ENCODE results near the gene PAM.
"Not testable (repeated sequence)": the region's sequence is repeated elsewhere in the genome, so short reads cannot be mapped to it uniquely, and the experiment has no call there.

PAM gene

DNA sequence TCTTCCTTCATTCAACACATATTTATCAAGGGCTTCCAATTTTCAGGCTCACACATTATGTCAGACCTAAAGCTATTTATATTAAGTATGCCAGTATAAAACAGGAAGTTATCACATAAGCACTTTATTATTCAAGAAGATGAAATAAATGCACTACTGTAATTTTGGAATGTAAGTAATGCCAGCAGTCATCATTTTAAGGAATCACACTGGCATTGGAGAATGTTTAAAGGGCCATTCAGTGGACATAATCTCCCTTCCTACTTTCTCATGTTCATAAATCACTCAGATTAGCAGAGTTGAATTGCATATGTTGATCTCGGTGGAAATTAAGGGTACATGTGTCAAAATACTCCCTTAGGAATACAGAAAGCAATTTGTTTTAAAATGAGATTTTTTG is 200.4 kb downstream of the PAM start:
- DNase-seq, result no peak

DNA sequence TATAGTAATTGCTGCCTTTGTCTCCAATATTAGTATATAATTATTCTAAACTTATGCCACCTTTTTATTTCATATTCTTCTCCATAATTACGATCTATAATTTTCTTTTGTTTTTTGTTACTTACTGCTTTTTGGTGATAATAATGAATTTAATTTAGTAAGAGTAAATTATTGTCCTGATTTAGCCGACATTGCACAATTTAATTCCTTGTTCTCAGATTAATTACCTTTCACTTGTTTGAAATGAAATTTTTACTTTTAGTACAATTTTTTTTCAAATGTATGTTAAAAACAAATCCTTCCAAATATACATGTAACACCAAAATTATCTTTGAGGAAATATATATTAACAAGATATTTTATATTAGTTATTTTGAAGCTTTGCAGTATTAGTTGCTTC is 201.5 kb downstream of the PAM start:
- no peak for DNase-seq

DNA sequence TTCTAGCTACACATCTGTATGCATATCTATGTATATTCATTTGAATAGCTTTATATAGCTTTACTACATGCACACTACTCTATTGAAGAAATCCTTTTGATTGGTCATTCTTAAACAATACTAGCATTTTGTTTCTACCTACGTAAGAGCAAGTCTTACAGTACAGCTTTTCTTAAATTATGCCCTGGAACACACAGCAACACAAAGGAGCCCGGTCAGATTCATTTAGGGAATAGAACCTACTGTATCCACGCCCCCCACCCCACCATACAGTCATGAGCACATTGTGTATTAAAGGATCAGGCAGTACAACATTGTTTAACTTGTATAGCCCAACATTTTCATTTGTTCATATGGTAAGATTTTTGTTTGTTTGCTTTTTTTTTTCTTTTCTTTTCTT is 202.0 kb downstream of the PAM start:
- DNase-seq, result no peak

DNA sequence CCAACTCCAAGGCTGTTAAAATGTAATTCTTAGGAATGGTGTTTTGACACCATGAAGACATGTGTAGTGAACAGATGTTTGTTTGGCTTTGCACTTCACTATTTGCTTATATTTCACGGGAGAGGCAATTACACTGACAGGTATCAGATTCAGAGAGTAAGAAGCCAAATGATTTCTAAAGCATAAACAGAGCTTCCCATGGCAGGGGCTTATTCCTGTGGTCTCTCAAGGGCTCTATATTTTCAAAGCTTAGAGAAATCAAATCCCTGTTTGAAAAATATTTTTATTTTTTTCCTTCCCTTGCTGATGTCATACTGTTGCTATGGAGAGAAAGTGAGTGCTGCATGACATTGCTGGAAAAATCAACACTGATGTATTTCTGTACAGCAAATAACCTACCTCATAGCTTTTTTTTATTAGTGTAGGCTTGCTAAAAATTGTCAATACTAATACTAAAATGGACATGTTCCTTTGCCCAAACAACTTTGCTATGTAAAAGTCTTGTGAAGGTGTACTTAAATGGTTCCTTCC is 203.4 kb downstream of the PAM start:
- no peak for DNase-seq

DNA sequence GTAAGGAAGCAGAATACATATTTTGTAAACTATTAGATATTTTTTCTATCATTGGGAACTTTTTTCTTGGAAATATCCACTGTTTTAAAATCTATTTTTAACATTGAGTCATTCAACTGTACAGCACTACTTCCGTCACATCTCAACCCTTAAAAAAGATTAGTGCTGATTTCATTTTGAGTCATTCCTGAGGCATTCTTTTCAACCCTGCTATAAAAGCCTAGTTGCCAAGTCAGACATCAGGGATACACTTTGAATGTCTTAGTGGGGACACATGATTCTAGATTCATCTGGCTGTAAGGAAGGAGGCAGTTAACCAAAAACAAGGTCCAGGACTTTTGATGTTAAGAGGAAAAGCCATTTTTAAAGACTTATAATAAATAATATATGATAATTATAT is 203.9 kb downstream of the PAM start:
- no peak for DNase-seq

- DNase-seq, result no peak
Measured at GRCh38 chr5:102961671-102962070, 206.6 kb downstream of the PAM start.

DNA sequence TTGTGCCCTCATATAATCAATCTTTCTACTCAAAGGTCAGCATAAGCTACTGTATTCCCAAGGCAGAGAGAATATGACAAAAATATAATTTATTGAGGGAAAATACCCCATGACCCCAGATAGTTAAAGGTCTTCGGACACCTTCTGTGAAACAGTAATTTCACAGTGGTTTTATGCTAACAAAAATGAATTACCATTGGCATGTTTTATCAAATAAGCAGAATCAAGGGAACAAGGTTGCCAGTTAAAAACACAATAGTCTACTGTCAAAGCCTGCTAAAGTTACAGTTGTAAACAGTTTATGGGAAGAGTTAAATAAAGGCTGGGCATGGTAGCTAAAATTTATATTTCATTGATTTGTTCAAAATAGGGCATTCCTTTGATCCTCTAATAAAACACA is 210.5 kb downstream of the PAM start:
- no peak for DNase-seq

DNA sequence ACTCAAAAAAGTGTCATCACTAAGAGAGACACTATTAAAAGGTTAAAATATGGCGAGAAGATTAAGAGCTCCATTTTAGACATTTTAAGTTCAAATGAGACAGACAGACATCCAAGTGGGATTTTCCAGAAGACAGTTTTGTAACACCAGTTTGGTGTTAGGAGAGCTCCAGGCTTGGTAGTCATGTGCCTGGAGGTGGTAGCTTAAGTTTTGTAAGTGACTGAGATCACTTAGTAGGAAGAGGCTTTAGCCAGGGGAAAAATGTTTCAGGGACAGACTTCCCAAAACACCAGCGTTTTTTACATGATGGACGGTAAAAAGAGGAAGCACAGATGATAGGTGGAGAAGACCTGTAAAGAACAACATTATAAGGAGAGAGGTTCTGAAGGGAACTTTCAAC is 214.5 kb downstream of the PAM start:
- DNase-seq, result no peak

GRCh38 chr5:102971676-102972293 is 216.7 kb downstream of the PAM start:
- no peak for DNase-seq

DNA sequence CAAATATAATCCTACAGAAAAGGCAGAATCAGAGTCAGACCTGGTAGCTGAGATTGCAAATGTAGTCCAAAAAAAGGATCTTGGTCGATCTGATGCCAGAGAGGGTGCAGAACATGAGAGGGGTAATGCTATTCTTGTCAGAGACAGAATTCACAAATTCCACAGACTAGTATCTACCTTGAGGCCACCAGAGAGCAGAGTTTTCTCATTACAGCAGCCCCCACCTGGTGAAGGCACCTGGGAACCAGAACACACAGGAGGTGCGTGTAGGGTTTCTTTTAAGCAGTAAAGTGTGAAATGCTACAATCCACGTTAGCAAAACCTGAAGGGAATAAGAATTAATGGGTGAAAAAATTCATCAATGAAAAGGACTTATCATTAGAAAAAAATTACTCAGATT is 219.1 kb downstream of the PAM start:
- no peak for DNase-seq

DNA sequence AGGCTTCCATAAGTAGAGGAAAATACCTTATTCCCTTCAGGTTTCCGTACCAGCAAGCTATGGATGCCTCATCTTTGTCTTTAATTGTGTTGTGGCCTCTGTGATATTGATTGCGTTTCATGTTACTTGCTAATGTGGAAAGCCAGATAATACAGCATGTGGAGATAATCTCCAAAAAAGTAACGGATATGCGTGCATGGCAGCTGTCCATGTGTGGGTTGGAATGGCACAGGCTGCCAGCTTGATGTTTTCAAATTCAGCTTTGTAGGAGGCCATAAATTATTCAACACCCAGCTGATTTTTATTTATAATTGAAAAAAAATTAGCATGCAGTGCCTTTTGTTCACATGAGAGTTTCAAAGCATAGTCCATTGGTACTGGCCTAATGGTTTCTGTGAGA is 219.9 kb downstream of the PAM start:
- DNase-seq, result no peak

GRCh38 chr5:102975457-102976182 is 220.5 kb downstream of the PAM start:
- no peak for DNase-seq

DNA sequence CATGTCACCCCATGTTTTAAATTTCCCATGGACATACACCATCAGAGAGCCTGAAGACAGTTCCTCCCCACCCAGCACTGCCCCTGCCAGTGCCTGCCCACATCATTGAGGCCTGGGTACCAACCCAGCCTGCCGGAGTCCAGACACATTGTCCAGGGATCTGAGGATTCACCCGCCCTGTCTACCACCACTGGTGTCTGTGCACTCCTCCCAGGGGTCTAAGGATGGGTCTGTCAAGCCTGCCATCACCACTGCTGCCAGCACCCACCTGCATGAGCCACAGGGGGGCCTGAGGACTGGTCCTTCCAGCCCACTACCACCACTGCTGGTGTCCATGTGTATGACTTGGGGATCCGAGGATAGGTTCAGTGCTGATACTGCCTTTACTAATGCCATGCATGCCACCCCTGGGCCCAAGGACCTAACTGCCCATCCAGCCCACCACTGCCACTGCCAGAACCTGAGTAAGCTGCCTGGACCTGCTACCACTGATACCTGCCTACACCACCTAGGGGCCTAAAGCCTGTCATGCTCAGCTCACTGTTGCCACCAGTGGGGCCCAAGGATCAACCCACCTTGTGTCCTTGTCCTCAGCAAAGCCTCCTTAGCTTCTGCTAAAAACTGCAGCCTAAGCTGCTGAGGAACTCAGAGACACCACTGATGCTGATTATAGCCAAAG is 227.0 kb downstream of the PAM start:
- no peak for DNase-seq

DNA sequence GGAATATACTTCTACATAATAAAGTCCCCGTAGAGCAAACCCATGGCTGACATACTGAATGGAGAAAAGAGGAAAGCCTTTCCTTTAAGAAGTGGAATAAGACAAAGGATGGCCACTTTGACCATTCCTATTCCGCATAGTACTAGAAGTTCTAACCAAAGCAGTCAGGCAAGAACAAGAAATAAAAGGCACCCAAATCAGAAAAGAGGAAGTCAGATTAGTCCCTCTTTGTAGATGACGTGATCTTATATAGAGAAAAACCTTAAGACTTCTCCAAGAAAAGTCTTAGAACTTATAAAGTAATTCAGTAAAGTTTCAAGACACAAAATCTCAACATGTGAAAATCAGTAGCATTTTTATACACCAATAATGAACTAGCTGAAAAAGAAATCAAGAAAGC is 231.0 kb downstream of the PAM start:
- no peak for DNase-seq

GRCh38 chr5:102988459-102988858 is 233.4 kb downstream of the PAM start:
- no peak for DNase-seq

GRCh38 chr5:102991802-102992201 is 236.7 kb downstream of the PAM start:
- no peak for DNase-seq

GRCh38 chr5:102996011-102996575 is 241.0 kb downstream of the PAM start:
- no peak for DNase-seq

- no peak for DNase-seq
Measured at GRCh38 chr5:102998224-102998623, 243.1 kb downstream of the PAM start.

DNA sequence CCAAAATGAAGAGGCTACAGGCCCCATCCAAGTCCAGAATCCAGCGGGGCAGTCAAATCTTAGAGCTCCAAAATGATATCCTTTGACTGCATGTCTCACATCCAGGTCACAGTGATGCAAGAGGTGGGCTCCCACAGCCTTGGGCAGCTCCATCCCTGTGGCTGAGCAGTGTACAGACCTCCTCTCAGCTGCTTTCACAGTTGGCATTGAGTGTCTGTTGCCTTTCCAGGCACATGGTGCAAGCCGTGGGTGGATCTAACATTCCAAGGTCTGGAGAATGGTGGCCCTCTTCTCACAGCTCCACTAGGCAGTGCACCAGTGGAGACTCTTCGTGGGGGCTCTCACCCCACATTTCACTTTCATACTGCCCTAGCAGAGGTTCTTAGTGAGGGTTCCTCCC is 244.1 kb downstream of the PAM start:
- no peak for DNase-seq

- not testable (repeated sequence) for DNase-seq
Measured at GRCh38 chr5:102999621-103000020, 244.5 kb downstream of the PAM start.

DNA sequence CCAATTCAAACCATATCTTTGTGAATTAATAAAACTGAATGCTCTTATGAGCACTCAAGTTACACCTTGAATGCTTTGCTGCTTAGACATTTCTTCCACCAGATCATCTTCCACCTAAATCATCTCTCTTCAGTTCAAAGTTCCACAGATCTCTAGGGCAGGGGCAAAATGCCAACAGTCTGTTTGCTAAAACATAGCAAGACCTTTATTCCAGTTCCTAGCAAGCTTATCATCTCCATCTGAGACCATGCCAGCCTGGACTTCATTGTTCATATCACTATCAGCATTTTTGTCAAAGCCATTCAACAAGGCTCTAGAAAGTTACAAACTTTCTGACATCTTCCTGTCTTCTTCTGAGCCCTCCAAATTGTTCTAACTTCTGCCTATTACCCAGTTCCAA is 245.0 kb downstream of the PAM start:
- DNase-seq, result no peak

GRCh38 chr5:103003872-103004271 is 248.8 kb downstream of the PAM start:
- DNase-seq, result no peak

- DNase-seq, result no peak
Measured at GRCh38 chr5:103005276-103005675, 250.2 kb downstream of the PAM start.

GRCh38 chr5:103006921-103007320 is 251.8 kb downstream of the PAM start:
- no peak for DNase-seq

Measured in activated effector memory CD4-positive, alpha-beta T cell treated with Interleukin-2 at 50 U/mL for 16 hours (primary cell).